ENCODE measurements around the gene MYADML2.
A peak's percentile ranks its signal among the peaks of the same experiment; 100 is the strongest.

Gene MYADML2

DNA sequence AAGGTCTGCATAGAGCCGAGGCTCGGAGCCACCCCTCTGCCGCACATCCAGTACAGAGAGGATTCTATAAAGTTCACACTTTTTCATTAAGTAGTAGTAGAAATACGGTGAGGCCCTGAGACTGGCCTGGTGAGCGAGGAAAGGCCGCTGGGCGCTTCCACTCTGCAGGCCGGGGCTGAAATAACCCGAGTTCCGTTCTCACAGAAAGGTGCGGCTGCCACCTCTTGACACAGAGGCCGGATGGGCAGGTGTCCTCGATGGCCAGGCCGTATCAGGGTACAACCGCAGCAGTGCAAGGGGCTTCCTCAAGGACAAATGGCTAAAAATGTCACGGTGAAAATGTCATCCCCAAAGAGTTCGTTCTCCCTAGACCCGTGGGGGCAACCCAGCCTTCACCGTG is 35.1 kb downstream of the MYADML2 start:
- FAIRE-seq (no peak), DNase-seq (ENCODE audit: insufficient read length, low spot score) (no peak)
- TF ChIP-seq, protein P1, sequence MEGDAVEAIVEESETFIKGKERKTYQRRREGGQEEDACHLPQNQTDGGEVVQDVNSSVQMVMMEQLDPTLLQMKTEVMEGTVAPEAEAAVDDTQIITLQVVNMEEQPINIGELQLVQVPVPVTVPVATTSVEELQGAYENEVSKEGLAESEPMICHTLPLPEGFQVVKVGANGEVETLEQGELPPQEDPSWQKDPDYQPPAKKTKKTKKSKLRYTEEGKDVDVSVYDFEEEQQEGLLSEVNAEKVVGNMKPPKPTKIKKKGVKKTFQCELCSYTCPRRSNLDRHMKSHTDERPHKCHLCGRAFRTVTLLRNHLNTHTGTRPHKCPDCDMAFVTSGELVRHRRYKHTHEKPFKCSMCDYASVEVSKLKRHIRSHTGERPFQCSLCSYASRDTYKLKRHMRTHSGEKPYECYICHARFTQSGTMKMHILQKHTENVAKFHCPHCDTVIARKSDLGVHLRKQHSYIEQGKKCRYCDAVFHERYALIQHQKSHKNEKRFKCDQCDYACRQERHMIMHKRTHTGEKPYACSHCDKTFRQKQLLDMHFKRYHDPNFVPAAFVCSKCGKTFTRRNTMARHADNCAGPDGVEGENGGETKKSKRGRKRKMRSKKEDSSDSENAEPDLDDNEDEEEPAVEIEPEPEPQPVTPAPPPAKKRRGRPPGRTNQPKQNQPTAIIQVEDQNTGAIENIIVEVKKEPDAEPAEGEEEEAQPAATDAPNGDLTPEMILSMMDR (IDR thresholded peaks at IDR 0.05; ENCODE audit: insufficient read depth, missing control alignments): no peak

DNA sequence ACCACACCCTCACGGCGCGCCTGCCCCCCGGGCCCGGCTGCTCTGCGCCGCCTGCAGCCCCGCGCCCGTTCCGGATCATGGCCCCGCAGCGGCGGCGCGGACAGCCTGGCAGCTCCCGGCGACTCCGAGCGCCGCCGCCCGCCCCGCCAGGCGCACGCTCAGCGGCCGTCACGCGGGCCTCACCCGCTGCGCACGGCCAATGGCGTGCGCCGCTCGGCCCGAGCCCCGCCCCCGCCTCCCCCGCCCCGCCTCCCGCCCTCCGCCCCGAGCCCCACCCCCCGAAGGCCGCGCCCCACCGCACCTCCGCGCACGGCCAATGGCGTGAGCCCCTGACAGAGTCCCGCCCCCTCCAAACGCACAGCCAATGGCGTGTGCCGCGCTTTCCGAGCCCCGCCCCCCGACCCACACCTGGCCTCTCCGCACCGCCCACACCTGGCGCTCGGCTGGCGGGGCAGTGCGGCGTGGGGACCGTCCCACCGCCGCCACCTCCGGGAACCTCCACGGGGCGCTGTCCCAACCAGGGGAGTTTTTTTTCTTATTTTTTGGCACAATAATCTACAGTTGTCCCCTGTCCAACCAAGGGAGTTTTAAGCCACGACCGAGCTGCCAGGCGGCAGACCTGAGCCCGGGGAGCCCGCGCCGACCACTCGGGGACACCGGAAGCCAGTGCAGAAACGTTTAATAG is 35.6 kb downstream of the MYADML2 start, which contains the start of gene PCYT2:
TSS of gene PCYT2 (minus strand) at position 123 of the 685 bp plus-strand sequence. CDS start at position 79, 44 bp downstream.
- FAIRE-seq: no peak
- DNase-seq (ENCODE audit: insufficient read length, low spot score): peak; percentile 100
- TF ChIP-seq, protein P1 (IDR thresholded peaks at IDR 0.05; ENCODE audit: insufficient read depth, missing control alignments): no peak

DNA sequence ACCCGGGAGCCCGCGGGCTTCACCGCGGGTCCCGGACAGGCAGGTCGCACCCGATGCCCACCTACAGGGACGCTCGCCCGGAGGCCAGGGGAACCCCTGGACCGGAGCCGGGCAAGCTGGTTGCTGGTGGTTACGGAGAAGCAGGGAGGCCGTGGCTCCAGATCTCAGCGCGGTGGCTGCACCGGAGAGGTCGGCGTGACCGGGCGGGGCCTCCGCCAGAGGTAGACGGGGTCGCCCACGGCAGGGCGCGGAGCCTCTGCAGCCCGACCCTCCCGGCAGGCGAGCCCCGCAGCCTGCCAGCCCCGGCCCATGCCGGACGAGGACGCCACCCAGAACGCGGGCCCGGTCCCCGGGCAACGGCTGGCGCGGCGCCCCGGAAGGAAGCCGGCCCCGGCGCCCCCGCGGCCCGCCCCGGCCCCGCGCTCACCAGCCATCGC is 36.2 kb downstream of the MYADML2 start:
- TF ChIP-seq, protein P1 (IDR thresholded peaks at IDR 0.05; ENCODE audit: insufficient read depth, missing control alignments): no peak
- DNase-seq (ENCODE audit: insufficient read length, low spot score) (no peak), FAIRE-seq (no peak)

DNA sequence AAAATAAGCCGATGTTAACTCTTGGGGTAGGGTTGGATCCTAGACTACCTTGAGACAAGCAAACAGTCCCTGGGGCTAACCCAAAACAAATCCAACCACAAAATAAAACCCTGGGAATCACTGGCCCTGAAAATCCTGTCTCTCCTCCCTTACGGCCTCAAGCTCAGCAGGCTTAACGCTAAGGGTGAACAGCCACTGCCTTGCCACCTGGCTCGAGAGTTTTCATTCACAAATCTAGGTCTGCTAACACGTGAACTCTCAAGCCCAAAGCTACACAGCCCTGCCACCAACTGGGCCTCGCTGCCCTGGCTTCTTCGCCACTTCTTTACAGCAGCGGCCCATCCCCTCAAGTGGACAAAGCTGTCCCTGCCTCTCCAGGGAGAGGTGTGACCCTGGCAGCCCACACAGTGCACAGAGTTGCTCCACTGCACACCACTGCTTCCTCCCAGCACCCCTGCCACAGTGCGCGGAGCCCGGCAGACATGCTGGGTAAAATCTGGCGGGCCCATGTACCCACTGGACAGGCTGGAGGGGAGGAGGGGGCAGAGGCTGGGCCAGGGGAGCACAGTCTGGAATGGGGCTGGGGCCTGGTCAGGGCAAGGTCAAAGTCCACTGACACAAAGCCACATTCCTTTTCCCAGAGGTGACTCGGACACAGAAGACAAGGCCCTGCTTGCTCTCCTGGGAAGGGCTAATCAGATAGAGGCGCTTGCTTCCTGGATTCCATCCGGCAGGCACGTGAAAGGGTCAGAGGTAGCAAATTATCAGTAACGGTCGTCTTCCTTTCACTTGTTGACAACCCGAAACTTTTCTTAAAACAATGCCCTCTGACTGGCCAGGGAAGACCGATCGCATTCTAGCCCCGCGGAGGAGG is 36.8 kb downstream of the MYADML2 start:
- TF ChIP-seq, protein P1 (IDR thresholded peaks at IDR 0.05; ENCODE audit: insufficient read depth, missing control alignments): no peak
- DNase-seq (ENCODE audit: insufficient read length, low spot score): no peak
- FAIRE-seq: no peak

DNA sequence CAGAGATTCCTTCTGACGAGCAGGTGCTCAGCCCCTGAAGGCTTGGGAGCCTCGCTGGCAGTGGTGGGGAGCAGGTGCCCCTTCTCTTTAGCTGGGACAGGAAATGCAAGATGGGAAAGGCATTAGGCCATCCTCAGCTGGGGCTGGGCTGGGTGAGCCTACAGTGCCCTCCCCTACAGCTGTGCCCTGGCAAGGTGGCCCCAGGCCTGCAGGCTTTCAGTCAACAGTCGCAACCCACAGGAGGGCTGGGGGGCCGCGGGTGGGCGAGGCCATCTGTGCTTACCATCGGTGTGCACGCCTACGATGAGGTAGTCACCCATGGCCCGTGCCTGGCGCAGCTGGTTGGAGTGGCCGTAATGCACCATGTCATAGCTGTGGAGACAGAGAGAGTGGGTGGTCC is 37.8 kb downstream of the MYADML2 start:
- TF ChIP-seq, protein P1 (IDR thresholded peaks at IDR 0.05; ENCODE audit: insufficient read depth, missing control alignments): no peak
- FAIRE-seq: no peak
- DNase-seq (ENCODE audit: insufficient read length, low spot score): no peak

DNA sequence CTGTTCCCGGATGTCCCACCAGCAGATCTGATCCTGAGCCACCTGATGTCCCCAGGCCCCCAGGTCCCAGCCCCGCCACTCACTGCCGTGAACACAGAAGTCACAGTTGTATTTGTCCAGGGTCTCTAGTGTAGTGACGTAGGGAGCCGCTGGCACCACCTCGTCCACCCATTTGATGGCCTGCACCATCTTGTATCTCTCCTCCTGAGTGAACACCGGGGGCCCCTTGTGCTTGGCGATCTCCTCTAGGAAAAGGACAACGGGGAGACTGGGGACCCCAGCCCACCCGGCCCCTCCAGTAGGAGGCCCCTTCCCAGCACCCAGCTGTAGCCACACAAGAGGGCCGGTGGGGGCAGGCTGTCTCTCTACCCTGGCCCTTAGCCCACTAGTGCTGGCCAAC is 38.2 kb downstream of the MYADML2 start:
- FAIRE-seq (no peak), DNase-seq (ENCODE audit: insufficient read length, low spot score) (no peak)
- TF ChIP-seq, protein P1 (IDR thresholded peaks at IDR 0.05; ENCODE audit: insufficient read depth, missing control alignments): no peak

Data from D721Med (cell line).